Left ventricle myocardium inferior (tissue), 1 donor: ENCODE measurements around the gene DNAJB6. TPM values are rescaled to one million over a fixed set of nuclear protein-coding genes. Genes with fewer than 3 reads are reported as not detected.

Experiments
- DNase-seq: peaks from one replicate; pipeline ENCODE4 v3.0.0-alpha.2; 2020
- H3K27ac ChIP-seq: fragments of 200-600 bp; replicated peaks from 2 replicates; pipeline ENCODE4 v1.8.0; 2021
- H3K27me3 ChIP-seq: fragments of 200-600 bp; 2 replicates; pipeline ENCODE4 v1.8.0; 2021; ENCODE audit warnings: low read depth
- H3K36me3 ChIP-seq: fragments of 200-600 bp; 2 replicates; pipeline ENCODE4 v1.8.0; 2021
- H3K4me1 ChIP-seq: fragments of 200-600 bp; 2 replicates; pipeline ENCODE4 v1.8.0; 2021
- H3K4me3 ChIP-seq: fragments of 200-600 bp; 2 replicates; pipeline ENCODE4 v1.8.0; 2021; ENCODE audit warnings: mild to moderate bottlenecking, moderate library complexity
- H3K9me3 ChIP-seq: fragments of 200-600 bp; replicated peaks from 2 replicates; pipeline ENCODE4 v1.8.0; 2021
- intact Hi-C: fragments of 100-400 bp; cut with micrococcal nuclease; formaldehyde crosslinking; loops from one replicate; pipeline ENCODE4 v1.11.0; 2022
- total RNA-seq: library from RNA; stranded (reverse); fragmentation: NEBNext Ultra II Directional; extraction: Animal tissue kit (Norgen Biotek cat#: 25700); gene quantifications from one replicate; pipeline ENCODE4 v1.2.1, GENCODE V29; 2021
- TF ChIP-seq, protein P1 (sequence below): fragments of 200-600 bp; IDR thresholded peaks from 2 replicates; pipeline ENCODE4 v1.8.0; 2021; ENCODE audit warnings: antibody characterized with exemption, mild to moderate bottlenecking, borderline replicate concordance
- donor health status: DM: no; HTN: yes; CAD: no; lungs with severe emphysema.

The DNAJB6 gene
- total RNA-seq, 1 donor from 2014 or later, result 211 TPM

DNA sequence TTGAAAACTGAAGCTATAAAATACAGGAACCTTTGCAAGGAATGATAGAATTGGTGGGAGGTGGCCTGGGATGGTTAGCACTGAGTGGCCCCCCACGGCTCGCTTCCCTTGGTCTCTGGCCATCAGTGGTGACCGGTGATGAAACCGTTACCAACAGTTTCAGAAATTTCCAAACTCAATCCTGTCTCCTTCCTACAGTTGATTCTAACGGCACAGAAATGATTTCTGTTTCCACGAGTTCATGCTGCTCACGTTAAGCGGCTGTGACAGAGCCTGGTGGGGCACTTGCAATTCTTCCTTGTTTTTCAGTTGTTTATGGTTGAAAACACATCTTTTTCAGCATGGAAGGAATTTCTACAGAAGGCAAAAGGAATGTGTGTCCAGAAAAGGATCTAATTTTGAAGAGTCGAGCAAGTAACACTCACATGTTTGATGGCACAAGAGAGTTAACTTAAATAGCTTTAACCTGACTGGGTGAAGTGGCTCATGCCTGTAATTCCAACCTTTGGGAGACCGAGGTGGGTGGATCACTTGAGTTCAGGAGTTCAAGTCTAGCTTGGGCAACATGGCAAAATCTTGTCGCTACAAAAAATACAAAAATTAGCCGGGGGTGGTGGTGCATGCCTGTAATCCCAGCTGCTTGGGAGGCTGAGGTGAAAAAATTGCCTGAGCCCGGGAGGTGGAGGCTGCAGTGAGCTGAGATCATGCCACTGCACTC lies 100.1 kb downstream of the DNAJB6 start:
- H3K4me3 ChIP-seq, result no peak overlapping the region
- H3K4me1 ChIP-seq, result peaks cover 10% of the 10 kb centered on the region
- intact Hi-C loops, result no loop called here
- no peaks in the 10 kb centered on the region for H3K9me3 ChIP-seq
- TF ChIP-seq, protein P1, sequence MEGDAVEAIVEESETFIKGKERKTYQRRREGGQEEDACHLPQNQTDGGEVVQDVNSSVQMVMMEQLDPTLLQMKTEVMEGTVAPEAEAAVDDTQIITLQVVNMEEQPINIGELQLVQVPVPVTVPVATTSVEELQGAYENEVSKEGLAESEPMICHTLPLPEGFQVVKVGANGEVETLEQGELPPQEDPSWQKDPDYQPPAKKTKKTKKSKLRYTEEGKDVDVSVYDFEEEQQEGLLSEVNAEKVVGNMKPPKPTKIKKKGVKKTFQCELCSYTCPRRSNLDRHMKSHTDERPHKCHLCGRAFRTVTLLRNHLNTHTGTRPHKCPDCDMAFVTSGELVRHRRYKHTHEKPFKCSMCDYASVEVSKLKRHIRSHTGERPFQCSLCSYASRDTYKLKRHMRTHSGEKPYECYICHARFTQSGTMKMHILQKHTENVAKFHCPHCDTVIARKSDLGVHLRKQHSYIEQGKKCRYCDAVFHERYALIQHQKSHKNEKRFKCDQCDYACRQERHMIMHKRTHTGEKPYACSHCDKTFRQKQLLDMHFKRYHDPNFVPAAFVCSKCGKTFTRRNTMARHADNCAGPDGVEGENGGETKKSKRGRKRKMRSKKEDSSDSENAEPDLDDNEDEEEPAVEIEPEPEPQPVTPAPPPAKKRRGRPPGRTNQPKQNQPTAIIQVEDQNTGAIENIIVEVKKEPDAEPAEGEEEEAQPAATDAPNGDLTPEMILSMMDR, result no peak
- no peak overlapping the region for H3K27ac ChIP-seq
- no peaks in the 10 kb centered on the region for H3K36me3 ChIP-seq
- no peak for DNase-seq
- no peaks in the 10 kb centered on the region for H3K27me3 ChIP-seq

DNA sequence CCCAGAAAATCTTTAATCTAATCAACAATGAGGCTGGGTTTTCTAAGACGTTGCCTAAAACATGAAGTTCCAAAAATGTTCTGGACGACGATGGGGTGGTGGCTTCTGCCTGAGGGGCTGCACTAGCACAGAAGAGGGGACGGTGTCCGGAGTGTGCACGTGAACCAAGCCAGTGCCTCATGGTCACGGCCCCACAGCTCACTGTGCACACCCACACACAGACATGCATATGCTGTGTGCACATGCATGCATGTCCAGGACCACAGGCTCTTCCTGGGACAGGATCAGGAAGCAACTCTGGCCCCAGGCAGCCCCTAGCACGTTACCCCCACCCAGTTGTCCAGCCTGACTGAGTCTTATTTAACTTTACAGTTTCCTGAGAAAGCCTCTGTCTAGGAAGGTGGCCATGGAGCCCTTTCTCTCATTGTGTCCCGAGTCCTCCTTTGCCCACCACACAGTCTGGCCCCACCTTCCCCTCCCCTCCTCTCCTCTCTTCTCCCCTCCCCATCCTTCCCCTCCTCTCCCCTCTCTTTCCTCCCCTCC lies 100.8 kb downstream of the DNAJB6 start:
- intact Hi-C loops, result no loop called here
- H3K4me1 ChIP-seq, result peaks cover 5% of the 10 kb centered on the region
- H3K4me3 ChIP-seq, result no peak overlapping the region
- no peaks in the 10 kb centered on the region for H3K36me3 ChIP-seq
- H3K9me3 ChIP-seq, result no peaks in the 10 kb centered on the region
- no peaks in the 10 kb centered on the region for H3K27me3 ChIP-seq
- no peak overlapping the region for H3K27ac ChIP-seq
- DNase-seq, result no peak
- TF ChIP-seq, protein P1, result no peak

DNA sequence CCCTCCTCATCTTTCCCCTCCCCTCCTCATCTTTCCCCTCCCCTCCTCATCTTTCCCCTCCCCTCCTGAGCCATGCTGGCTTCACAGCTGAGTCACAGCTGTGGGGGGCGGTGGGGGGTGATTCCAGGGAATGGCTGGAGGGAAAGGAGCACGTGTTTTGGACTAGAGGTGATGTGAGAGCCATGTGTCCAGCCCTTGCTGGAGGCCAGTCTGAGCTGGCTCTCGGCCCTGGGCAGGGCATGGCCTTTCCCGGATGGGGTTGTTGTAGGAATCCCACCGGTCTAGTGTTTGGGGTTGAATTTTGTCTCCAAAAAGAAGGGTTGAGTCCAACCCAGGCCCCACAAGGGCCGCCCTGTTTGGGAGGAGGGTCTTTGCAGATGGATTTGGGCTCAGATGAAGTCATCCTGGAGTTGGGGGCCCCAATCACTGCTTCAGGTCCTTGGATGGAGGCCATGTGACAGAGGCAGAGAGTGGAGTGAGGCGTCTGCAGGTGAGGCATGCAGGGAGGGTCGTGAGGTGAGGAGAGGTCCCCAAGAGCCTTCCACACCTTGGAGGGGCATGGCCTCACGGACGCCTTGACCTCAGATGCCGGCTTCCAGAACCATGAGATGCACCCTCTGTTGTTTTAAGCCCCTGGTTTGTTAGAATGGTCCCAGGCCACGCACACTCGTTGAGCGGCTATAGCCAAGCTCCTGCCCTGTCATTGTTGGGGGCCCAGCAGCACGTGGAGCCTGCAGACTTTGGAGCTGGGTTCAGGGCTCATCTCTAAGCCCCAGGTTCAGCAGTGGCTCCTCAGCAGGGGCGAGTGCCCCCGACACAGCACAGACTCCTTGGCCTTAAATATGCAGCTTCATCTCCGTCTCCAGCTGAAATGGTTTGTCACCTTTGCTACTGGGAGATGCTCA lies 101.6 kb downstream of the DNAJB6 start:
- no peaks in the 10 kb centered on the region for H3K9me3 ChIP-seq
- no peaks in the 10 kb centered on the region for H3K4me1 ChIP-seq
- intact Hi-C loops, result no loop called here
- no peak for DNase-seq
- H3K36me3 ChIP-seq, result no peaks in the 10 kb centered on the region
- TF ChIP-seq, protein P1, result no peak
- no peak overlapping the region for H3K4me3 ChIP-seq
- H3K27me3 ChIP-seq, result peaks cover 7% of the 10 kb centered on the region
- no peak overlapping the region for H3K27ac ChIP-seq

DNA sequence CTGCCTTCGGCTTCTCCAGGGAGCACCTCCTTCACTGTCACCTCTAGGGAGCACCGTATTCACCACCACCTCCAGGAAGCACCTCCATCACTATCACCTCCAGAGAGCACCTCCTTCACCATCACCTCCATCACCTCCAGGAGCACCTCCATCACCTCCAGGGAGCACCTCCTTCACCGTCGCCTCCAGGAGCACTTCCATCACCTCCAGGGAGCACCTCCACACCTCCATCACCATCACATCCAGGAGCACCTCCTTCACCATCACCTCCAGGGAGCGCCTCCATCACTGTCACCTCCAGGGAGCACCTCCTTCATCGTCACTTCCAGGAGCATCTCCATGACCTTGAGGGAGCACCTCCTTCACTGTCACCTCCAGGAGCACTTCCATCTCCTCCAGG lies 102.3 kb downstream of the DNAJB6 start:
- no peak overlapping the region for H3K4me3 ChIP-seq
- no peak overlapping the region for H3K27ac ChIP-seq
- H3K4me1 ChIP-seq, result no peaks in the 10 kb centered on the region
- TF ChIP-seq, protein P1, result no peak
- intact Hi-C loops, result no loop called here
- H3K9me3 ChIP-seq, result no peaks in the 10 kb centered on the region
- no peak for DNase-seq
- H3K27me3 ChIP-seq, result peaks cover 10% of the 10 kb centered on the region
- H3K36me3 ChIP-seq, result no peaks in the 10 kb centered on the region

DNA sequence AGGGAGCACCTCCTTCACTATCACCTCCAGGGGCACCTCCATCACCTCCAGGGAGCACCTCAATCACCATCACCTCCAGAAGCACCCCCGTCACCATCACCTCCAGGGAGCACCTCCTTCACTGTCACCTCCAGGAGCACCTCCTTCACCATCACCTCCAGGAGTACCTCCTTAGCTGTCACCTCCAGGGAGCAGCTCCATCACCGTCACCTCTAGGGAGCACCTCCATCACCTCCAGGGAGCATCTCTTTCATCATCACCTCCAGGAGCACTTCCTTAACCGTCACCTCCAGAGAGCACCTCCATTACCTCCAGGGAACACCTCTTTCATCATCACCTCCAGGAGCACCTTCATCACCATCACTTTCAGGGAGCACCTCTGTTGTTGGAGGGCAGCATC lies 103.0 kb downstream of the DNAJB6 start:
- Histone ChIP-seq H3K27ac (no peak overlapping the region), H3K36me3 (no peaks in the 10 kb centered on the region), H3K27me3 (peaks cover 10% of the 10 kb centered on the region), H3K9me3 (no peaks in the 10 kb centered on the region), H3K4me3 (no peak overlapping the region), H3K4me1 (no peaks in the 10 kb centered on the region)
- intact Hi-C loops, result no loop called here
- DNase-seq, result no peak
- TF ChIP-seq, protein P1, result no peak
